HG02981 (cell line): ENCODE measurements around the gene UAP1L1.
A peak's percentile ranks its signal among the peaks of the same experiment; 100 is the strongest.

ENCODE experiments used
- ATAC-seq: cut with Tn5 transposase; IDR thresholded peaks from one replicate; pipeline ENCODE4 v1.9.1; 2021; ENCODE audit warnings: mild to moderate bottlenecking, moderate library complexity; ENCODE audit not compliant: unreplicated experiment

UAP1L1 gene

DNA sequence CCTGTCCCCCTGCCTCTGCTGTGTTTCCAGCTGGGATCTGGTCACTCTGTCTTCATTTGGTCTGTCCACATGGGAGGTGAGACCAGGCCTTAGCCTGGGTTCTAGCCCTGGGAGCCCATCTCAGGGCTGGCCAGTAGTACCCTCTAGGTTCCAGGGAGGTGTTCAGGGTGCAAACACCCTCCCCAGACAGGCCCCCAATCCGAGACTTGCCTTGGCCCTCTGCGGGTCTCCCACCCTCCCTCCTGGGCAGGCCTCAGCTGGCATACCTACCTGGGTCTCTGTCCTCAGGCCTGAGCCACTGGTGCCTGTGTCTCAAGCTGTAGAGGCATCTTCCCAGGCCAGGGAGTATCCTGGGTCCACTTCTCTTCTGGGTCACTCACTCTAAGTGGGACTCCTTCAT, 6.0 kb upstream of the UAP1L1 start:
- ATAC-seq: no peak

DNA sequence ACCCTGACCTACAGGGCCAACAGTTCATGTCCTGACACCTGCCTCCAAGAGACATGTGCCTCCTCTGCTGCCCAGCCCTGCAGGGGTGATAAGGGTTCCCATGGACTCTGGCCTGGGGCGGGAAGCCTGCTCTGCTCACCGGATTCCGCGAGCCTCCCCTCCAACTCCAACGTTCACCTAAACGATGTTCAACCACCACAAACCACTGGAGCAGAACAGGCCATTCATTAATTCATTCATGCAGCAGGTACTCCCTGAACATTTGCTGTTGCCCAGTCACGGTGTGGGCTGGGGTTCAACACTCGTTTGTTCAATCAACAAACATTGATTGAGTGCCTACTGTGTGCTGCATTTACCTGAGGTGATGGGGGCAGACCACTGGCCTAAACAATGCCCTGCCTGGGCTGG, 3.3 kb upstream of the UAP1L1 start:
- ATAC-seq: no peak

DNA sequence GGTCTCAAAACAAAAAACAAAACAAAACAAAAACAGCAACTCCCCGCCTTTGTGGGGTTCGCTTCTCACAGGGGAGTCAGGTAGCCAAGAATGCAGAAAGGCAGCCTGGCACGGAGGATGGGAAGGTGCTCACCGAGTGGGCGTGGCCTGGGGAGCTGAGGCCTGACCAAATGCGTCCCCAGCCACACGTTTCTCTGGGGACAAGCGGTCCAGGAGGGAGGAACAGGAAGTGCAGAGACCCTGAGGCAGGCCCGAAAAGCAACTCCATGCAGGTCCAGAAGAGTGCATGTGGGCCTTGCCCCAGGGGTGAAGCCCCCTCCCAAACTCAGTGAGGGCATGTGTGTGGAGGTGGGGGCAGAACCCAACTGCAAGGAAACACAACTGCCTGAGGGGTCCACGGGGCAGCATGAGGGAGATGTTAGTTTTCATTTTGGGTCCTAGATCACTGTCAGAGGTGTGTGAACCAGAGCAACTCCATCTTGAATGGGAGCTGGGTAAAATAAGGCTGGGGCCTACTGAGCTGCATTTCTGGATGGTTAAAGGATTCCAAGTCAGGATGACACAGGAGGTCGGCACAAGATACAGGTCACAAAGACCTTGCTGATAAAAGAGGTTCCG, 2.6 kb upstream of the UAP1L1 start:
- no peak for ATAC-seq

DNA sequence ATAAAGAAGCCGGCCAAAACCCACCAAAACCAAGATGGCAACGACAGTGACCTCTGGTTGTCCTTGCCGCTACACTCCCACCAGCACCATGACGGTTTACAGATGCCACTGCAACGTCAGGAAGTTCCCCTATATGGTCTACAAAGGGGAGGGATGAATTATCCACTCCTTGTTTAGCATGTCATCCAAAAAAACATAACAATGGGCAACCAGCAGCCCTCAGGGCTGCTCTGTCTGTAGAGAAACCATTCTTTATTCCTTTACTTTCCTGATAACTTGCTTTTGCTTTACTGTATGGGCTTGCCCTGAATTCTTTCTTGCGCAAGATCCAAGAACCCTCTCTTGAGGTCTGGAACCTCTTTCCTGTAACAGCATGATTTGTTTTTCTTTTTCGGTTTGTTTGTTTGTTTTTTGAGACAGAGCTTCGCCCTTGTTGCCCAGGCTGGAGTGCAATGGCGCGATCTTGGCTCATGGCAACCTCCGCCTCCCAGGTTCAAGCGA, 2.0 kb upstream of the UAP1L1 start:
- no peak for ATAC-seq

DNA sequence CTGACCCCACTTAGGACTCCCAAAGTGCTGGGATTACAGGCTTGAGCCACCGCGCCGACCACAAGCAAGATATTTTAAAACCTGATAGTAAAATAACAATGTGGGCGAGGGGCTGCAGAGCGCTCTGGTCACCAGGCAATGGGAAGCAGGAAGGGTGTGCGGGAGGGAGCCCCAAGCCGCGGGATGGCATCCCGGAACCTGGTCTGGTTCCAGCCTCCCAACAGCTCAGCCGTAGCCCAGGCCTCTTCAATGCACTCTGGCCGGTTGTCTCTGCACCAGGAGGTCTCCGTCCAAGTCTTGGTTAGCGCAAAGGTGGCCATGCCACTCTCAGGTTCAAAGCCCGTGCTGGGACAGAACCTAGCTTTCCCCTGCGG, 694 bp upstream of the UAP1L1 start:
- no peak for ATAC-seq

DNA sequence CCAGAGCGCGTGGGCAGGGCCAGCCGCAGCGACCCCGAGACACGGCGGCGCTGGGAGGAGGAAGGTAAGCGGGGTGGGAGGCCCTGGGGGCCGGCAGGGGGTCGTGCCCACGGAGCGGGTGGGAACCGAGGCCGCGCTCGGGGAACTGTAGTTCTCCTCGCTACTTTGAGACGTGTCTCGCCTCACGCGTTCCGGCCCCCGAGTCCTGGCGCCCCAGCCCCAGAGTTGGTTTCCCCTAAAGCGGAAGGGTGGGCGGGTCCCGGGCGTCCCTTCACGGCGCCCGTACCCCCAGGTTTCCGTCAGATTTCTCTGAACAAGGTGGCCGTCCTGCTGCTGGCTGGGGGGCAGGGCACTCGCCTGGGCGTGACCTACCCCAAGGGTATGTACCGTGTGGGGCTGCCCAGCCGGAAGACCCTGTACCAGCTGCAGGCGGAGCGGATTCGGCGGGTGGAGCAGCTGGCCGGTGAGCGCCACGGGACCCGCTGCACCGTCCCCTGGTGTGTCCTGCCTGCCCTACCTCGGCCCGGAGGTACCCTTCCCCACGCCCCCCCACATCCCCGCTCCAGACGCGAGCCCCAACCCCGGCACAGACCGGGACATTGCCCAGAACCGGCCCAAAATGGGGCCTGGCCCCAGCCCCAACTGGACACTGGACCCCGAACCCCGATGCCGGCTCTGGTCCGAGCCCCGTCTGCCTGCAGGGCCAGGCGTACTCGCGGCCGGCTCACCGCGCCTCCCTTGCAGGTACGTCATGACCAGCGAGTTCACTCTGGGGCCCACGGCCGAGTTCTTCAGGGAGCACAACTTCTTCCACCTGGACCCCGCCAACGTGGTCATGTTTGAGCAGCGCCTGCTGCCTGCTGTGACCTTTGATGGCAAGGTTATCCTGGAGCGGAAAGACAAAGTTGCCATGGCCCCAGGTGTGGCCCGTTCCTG, 709 bp downstream of the UAP1L1 start:
- ATAC-seq: peak; percentile 26

DNA sequence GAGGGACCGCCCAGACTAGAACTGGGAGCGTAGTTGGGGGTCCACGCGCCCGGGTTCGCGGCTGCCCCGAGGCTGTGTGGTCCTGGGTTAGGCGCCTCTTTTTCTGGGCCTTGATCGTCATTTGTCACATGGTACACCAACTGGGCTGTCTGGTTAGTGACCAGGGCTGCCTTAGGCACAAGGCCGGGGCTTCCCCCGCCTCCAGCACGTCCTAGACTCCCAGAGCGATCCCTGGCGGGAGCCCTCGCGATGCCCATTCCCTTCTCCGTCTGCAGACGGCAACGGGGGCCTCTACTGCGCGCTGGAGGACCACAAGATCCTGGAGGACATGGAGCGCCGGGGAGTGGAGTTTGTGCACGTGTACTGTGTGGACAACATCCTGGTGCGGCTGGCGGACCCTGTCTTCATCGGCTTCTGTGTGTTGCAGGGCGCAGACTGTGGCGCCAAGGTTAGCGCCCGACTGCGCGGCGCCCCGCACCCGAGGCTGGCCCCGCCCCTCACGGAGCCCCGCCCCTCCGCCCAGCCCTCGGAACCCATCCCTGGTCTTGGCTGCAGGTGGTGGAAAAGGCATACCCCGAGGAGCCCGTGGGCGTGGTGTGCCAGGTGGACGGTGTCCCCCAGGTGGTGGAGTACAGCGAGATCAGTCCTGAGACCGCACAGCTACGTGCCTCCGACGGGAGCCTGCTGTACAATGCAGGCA, 1.5 kb downstream of the UAP1L1 start:
- no peak for ATAC-seq

DNA sequence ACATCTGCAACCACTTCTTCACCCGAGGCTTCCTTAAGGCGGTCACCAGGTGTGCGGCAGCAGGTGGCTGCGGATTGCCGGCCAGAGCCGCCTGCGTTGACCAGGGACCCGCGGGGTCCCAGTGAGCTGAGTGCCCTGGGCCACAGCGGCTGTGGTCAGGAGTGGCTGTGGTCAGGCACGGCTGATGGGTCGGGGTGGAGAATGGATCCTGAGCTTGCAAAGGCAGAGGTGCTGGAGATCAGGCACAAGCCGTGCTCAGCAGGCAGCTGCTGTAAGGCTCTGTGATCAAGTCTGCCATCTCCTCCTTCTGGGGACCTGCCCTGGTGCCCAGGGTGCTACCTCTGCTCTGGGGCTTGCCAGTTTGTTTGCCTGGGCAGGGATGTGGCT, 2.1 kb downstream of the UAP1L1 start:
- ATAC-seq: no peak

DNA sequence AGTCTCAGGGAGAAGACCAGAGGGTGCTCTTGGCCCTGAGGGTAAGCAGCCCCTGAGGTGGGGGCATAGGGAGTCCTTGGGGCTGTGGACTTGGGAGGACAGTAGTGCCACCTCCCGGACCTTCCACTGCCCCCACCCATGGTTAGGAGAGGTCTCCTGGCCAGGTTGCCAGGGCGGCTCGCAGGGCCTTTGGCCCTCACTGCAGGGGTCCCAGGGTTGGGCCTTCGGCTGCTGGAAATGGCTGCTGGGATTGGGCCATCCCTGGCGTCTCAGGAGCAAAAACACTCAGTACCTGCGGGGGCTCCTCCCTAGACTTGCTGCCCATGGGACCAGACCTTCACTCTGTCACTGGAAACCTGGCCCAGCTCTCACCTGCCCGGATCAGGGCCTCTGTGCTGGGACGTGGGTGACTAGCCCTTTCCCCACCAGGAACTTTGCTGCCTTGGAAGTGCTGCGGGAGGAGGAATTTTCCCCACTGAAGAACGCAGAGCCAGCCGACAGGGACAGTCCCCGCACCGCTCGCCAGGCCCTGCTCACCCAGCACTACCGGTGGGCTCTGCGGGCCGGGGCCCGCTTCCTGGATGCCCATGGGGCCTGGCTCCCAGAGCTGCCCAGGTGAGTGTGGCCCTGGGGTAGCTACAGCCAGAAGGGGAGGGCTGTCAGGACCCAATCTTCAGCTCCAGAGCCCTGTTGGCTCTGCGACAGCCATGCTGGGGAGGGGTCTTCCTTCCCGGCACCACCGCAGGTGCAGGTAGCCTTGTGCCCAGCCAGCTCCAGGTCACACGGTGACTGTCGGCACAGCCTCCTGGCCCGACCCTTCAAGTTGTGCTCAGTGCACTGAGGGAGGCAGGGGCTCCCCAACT, 3.2 kb downstream of the UAP1L1 start:
- ATAC-seq: no peak

DNA sequence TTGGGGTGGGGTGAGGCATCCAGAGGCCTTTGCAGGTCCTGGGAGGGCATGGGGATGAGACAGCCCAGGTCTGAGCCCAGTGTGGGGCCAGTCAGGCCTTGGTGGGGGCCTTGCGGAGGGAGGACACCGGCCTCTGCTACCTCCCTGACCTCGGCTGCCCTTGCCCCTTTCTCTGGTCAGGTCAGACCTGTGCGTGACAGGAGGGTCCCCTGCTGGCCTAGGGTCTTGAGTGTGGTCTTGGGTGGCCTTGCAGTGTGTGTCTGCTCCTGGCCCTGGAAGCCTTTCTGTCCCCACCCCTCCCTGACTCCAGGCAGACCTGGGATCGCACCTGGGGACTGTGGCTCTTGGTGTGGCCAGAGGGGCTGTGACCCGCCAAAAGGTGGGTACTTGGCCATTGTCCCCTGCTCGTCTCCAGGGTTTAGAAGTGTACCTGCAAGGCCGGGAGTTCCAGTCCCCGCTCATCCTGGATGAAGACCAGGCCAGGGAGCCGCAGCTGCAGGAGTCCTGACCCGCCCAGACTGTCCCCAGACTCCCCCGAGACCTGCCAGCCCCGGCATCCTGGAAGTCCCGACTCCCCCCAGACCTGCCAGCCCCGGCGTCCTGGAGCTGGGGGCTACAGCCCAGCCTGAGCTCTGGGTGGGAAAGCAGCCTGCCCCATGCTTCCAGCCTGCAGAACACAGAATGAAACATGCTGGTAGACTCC, 5.1 kb downstream of the UAP1L1 start:
- no peak for ATAC-seq

DNA sequence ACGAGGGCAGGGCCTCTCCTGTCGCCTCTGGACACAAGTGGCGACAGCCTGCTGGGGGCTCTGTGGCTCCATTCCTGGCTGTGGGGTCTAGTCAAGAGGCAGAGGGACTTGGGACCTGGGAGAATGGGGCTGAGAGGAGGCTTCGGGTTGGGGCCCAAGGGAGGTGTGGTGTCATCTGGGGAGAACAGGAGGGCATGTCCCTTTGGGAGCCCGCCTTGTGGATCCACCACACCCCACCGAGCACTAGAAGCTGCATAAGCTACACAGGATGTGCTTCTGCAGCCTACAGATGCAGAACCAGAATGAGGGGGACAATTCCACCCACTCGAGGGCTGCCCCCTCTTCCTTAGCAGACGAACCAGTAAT, 5.6 kb downstream of the UAP1L1 start:
- no peak for ATAC-seq

DNA sequence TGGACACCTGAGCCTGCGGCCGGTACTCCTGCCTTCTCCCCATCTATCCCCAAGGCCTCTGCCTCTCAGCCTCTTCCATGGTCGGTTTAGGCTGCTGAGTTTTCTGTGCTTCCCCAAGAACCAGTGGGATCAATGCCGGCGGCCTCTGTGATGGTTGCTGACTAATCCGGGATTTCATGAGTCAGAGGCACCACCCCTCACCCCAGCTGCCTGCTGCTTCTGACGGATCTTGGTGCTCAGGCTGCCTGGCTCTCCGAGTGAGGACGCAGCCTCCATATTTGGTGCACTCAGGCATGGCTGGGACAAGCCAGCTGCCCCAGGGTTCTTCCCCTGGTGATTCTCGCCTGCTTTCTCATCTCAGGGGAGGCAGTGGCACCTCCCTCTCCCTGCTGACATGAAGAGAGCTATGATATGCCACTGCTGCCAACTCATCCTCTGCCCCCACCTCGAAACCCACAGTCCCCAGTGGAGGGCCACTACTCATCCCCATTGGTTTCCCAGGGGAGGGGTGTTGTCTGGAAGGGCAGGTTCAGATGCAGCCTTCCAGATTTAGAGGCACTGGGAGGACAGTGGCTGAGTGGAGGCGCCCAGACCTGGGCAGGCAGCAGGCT, 6.2 kb downstream of the UAP1L1 start:
- no peak for ATAC-seq

DNA sequence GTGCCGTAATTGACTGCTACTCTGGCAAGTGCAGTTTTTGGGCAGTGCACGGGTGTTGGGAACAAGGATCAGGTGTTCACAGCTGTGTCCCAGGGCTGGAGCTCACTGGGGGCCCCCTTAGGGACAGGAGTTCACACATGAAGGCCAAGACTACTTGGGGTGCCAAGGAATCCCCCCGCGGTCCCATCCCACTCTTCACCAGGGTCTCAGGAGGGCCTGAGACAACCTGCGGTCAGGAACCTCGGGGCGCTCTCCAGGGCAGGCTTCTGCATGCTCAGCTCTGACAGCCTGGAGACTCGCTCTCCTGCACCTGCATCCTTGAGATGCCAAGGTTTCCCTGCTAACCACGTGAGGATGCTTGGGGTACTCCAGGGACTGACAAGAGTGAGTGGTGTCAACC, 7.2 kb downstream of the UAP1L1 start:
- no peak for ATAC-seq

DNA sequence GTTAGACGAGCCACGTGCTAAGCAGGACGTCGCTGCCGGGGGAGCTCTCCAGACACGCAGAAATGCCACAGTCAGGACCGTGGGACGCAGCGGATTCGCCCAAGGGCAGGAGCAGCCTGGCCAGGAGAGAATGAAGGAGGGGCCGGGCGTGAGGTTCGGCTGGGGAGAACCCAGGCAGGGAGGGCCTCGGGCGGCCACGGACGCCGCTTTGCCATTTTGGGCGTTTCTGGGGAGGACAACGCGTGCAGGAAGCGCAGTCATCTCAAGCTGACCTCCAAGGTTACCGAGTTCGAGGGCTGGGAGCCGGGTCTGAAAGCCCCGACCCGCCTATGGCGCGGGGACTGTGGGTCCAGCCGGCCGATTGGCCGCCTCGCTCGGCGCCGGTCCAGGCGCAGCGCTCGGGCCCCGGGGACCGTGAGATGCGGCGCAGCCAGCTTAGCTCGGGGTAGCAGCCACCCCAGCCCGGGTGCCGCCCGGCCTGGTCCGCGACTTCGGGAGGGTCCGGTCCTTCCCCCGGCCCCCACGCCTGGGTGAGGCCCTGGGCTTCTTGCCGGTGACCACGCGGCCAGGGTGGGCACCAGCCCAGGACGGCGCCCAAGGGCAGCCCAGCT, 8.7 kb downstream of the UAP1L1 start:
- no peak for ATAC-seq

DNA sequence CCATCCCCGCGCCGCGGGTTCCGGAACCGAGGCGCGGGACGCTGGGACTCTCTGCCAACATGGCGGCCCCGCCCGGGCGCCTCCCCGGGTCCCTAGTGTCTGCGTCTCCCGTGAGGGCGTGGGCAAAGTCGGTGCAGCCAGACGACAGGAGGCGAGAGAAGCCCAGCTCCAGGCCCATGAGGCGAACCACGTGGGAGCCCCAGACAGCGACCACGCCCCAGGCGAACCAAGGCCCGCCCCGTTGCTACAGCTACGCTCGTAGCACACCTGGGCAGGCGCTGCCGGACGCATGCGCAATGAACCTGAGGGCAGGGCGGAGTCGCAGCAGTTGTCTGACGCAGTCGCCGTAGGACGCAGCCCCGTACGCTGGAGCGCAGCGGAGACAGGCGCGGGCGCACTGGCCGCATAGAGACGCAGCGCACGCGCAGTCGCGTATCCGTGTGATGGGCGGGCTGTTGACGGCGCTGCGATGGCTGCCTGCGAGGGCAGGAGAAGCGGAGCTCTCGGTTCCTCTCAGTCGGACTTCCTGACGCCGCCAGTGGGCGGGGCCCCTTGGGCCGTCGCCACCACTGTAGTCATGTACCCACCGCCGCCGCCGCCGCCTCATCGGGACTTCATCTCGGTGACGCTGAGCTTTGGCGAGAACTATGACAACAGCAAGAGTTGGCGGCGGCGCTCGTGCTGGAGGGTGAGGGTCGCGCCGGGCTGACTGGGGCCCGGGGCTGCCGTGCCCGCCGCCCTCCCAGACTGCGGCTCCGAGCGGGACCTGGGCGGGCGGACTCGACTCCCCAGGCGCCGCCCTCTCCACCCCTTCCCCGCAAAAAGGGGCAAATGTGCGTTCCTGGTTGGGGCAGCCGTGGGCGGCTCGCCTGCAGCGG, 9.5 kb downstream of the UAP1L1 start, which contains the start of gene MAN1B1:
Gene MAN1B1 (plus strand): TSS at position 455 of the 878 bp plus-strand sequence. CDS start 15 bp downstream, at position 470.
- peak; percentile 79 for ATAC-seq

DNA sequence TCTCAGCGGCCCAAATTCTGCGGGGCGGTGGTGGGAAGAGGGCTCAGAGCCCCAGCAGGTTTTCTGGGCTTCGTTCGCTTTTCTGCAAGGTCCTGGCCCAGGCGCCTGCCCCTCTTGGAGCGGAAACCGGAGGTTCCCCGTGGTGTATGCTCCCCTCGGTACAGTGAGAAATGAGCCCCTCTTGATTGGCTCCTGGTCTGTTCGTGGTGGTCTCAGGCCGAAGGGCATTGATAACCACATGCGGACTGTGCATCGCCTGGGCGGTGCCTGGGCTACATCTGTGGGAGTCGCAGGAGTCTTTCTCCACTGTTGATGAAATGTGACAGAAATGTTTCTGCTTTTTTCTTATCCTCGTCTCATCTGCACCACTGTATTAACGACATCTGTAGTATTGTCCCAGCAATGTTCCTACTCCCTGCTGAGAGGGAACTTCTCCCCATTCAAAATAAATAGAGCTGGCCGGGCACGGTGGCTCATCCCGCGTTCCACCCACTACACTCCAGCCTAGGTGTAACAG, 10.2 kb downstream of the UAP1L1 start:
- ATAC-seq: no peak

DNA sequence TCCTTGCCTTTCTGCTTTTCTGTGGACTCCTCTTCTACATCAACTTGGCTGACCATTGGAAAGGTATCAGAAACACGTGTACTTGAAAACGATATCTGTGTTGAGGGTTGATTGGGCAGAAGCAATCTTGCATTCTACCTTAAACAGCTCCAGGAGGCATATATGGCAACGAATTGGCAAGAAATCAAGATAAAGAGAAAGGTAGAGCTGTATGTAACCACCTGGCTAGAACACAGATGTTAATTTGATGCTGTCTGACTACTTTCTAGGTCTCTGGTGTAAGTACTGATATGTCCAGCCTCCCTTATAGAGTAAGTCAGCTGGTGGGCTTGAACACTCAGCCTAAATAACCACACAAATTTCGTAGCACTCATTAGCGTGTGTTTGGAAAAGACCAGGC, 10.8 kb downstream of the UAP1L1 start:
- no peak for ATAC-seq
